UCSD-AML1 (cell line): ENCODE data around the gene KLHL12.

ENCODE experiments used
- DNase-seq: peaks from one replicate; lab custom pipeline; 2025; ENCODE audit not compliant: unreplicated experiment; lab: John Stamatoyannopoulos, UW

Gene KLHL12

DNA sequence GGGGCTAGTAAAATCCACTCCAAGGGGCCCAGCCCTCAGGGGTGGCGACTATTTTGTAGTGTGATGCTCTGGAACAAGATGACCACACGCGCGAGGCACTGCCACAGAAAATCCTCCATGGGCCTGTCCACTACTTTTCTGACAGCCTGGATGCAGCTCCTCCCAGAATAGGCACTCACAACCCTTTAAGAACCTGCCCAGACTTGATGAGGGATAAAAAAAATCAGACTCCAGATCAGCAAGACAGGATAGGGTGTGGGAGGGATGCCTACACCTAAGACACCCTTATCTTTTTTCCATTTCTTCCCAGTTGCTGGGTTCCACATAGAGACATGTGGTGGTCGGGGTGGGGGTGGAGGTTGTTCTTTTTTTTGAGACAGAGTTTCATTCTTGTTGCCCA lies 82.8 kb downstream of the KLHL12 start:
- DNase-seq = no peak

DNA sequence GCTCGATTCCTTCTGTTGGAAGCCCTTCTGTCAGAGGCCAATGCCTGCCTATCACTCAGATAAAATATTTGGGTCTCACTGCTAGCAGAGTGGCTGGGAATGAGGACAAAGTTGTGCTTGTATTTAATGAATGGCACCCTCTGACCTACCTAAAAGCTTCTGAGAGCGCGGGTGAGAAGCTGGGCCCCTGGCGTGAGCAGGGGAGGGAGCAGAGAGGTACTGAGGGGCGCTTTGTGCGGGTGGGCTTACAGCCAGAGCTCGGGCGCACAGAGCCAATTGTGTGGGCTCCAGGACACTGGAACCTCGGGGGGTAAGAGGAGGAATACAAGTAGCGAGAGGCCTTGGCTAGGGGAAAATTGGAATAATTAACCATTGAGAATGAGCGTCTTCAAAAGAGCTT lies 84.0 kb downstream of the KLHL12 start:
- no peak for DNase-seq
